HG02571 (cell line): ENCODE measurements around the gene CHRNA4.
"Not testable (repeated sequence)": the region's sequence is repeated elsewhere in the genome, so short reads cannot be mapped to it uniquely, and the experiment has no call there.

ENCODE experiments used
- ATAC-seq: cut with Tn5 transposase; IDR thresholded peaks from one replicate; pipeline ENCODE4 v1.9.1; 2021; ENCODE audit warnings: mild to moderate bottlenecking, moderate library complexity; ENCODE audit not compliant: unreplicated experiment

The CHRNA4 gene

DNA sequence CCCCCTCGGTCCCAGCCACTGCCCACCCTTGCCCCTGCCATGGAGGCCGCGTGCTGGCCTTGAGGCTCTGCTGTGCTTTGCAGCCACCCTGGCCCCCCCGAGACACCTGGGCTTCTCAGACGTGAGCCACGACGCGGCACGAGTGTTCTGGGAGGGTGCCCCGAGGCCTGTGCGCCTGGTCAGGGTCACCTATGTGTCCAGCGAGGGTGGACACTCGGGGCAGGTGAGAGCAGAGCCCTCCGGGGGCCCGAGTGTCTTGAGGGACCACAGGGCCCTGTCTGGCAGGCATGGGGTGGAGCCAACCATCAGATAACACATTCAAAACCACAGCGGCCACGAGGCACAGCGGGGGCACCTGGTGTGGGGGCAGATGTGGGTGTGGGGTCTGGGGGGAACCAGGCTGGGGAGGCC is 49.3 kb downstream of the CHRNA4 start:
- ATAC-seq: no peak

- ATAC-seq: no peak
Measured at GRCh38 chr20:63311186-63311832, 49.8 kb downstream of the CHRNA4 start.

- ATAC-seq: no peak
Measured at GRCh38 chr20:63310265-63310991, 50.7 kb downstream of the CHRNA4 start.

GRCh38 chr20:63309261-63310071 is 51.7 kb downstream of the CHRNA4 start:
- no peak for ATAC-seq

DNA sequence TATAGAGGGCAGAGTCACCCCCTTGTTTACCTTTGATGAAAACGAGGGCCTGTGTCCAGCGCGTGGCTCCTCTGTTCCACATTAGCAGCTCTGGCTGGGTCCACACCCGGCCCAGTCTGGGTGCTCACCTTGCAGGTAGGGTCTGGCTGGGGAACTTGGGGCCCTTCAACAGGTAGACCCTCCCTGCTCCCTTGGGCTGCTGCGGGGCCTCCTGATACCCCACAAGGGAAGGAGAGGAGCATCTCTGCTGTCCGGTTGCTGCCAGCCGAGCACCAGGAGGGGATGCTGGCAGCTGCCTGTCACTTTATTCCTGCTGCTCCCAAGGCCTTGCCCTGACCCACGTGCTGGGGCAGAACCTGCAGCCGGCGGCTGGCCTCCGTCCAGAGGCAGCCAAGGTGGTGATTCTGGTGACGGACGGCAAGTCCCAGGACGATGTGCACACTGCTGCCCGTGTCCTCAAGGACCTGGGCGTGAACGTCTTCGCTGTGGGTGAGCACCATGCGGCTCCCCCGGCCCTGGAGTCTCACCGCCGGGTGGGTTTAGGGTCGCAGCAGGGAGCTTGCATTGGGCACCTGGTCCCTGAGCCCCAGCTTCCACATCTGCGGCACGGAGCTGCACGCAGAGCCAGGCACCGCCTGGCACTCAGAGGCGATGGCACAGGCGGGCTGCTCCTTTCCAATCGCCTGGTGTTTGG is 52.8 kb downstream of the CHRNA4 start:
- no peak for ATAC-seq

- ATAC-seq: no peak
Measured at GRCh38 chr20:63307538-63308217, 53.5 kb downstream of the CHRNA4 start.

GRCh38 chr20:63306673-63307537 is 54.2 kb downstream of the CHRNA4 start:
- no peak for ATAC-seq

- ATAC-seq: not testable (repeated sequence)
Measured at GRCh38 chr20:63305933-63306672, 55.0 kb downstream of the CHRNA4 start.

GRCh38 chr20:63305393-63305792 is 55.8 kb downstream of the CHRNA4 start:
- no peak for ATAC-seq

GRCh38 chr20:63303095-63303666 is 58.0 kb downstream of the CHRNA4 start:
- no peak for ATAC-seq

GRCh38 chr20:63301671-63302070 is 59.5 kb downstream of the CHRNA4 start:
- ATAC-seq: no peak

GRCh38 chr20:63298731-63299312 is 62.3 kb downstream of the CHRNA4 start:
- ATAC-seq: no peak

DNA sequence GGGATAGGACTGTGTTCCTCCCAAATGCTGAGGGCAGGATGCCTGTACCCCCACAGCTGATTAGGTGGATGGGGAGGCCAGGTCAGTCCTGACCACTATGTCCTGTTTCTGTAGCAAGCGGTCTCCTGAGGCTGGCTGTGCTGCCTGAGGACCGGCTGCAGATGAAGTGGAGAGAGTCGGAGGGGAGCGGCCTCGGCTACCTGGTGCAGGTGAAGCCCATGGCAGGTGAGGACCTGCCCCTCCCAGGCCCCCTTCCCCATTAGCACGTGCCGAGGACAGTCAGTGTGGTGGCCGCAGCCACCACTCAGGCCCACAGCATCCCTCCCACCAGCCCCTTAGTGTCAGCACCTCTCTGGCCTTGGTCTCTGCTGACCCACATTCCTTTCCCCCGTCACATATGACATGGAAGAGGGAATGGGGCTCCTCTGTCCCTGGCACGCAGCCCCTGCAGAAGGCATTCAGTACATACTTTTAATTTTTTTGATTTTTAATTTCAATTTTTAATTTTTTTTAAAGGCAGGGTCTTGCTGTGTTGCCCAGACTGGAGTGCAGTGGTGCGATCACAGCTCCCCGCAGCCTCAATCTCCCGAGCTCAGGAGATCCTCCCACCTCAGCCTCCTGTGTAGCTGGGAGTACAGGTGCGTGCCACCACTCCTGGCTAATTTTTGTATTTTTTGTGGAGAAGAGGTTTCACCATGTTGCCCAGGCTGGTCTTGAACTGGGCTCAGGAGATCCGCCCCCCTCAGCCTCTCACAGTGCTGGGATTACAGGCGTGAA is 63.2 kb downstream of the CHRNA4 start:
- no peak for ATAC-seq

- ATAC-seq: no peak
Measured at GRCh38 chr20:63297371-63297781, 63.8 kb downstream of the CHRNA4 start.

GRCh38 chr20:63296531-63297299 is 64.4 kb downstream of the CHRNA4 start:
- ATAC-seq: no peak

- ATAC-seq: no peak
Measured at GRCh38 chr20:63295846-63296245, 65.3 kb downstream of the CHRNA4 start.

DNA sequence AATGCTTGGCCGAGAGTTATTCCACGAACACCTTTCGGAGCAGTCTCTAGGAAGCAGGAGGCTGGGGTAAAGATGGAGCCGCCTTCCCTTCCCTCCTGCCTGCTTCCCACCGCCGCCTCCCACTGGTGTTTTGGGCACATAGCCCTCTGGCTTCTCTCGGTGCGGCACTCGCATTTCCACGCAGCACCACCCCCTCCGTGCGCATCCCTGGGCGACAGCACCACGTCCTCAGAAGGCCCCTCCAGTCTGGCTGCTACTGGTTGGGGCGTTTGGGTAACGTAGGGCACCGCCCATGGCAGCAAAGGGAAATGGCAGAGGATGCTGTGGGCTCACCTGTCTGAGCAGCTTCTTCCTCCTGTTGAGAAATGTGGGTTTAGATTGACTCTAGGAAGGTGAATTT is 65.7 kb downstream of the CHRNA4 start:
- no peak for ATAC-seq
